K562 (cell line): Measurements from ENCODE around the gene RCC1. TPM values are rescaled to one million over a fixed set of nuclear protein-coding genes. Genes with fewer than 3 reads are reported as not detected.

Experiments
- ETV5 ChIP-seq: sonication (generic); formaldehyde crosslinking; IDR thresholded peaks from 2 replicates; pipeline ENCODE4 v1.4.0; 2020; ENCODE audit warnings: low read depth, mild to moderate bottlenecking, missing genetic modification reagents
- FOXA3 ChIP-seq, 2 experiments: fragments of 450-650 bp in 1 of 2; sonication (generic) in 1 of 2; formaldehyde crosslinking; IDR thresholded peaks in 1 of 2; conservative IDR thresholded peaks in 1 of 2; 2 replicates each; pipeline versions ENCODE4 v1.4.0 to v1.8.0; 2020 to 2022; ENCODE audit warnings: mild to moderate bottlenecking in 2 of 2, missing genetic modification reagents in 1 of 2
- FOXO4 ChIP-seq: fragments of 450-650 bp; formaldehyde crosslinking; IDR thresholded peaks from 2 replicates; pipeline ENCODE4 v1.4.0; 2020; ENCODE audit warnings: mild to moderate bottlenecking, moderate library complexity
- FOXP1 ChIP-seq: sonication (generic); formaldehyde crosslinking; IDR thresholded peaks from 2 replicates; pipeline ENCODE4 v1.8.0; 2022; ENCODE audit warnings: mild to moderate bottlenecking, missing genetic modification reagents
- KAT2B ChIP-seq: IDR thresholded peaks from one replicate; pipeline ENCODE4 v1.6.1; 2012; ENCODE audit warnings: low read depth, mild to moderate bottlenecking, control low read depth, inconsistent platforms, low read length, moderate library complexity
- REST ChIP-seq, 2 experiments: fragments of 450-650 bp; formaldehyde crosslinking in 1 of 2; IDR thresholded peaks; 2 replicates each; pipeline versions ENCODE4 v1.4.0 to v1.6.1; 2014 to 2020; ENCODE audit warnings: mild to moderate bottlenecking in 2 of 2, borderline replicate concordance in 1 of 2, low read depth in 1 of 2
- SMARCA5 ChIP-seq: fragments of 450-650 bp; IDR thresholded peaks from 2 replicates; pipeline ENCODE4 v1.6.1; 2016
- SMARCE1 ChIP-seq: fragments of 450-650 bp; IDR thresholded peaks from 2 replicates; pipeline ENCODE4 v1.7.1; 2016; ENCODE audit warnings: mild to moderate bottlenecking
- TOE1 ChIP-seq, 2 experiments: fragments of 450-650 bp in 1 of 2; sonication (generic) in 1 of 2; formaldehyde crosslinking in 1 of 2; IDR thresholded peaks; 2 replicates each; pipeline versions ENCODE4 v1.7.1 to v1.8.0; 2016 to 2022; ENCODE audit warnings: borderline replicate concordance in 2 of 2, mild to moderate bottlenecking in 2 of 2, antibody characterized with exemption in 1 of 2, inconsistent platforms in 1 of 2, low read depth in 1 of 2, missing genetic modification reagents in 1 of 2, moderate library complexity in 1 of 2
- ZBTB49 ChIP-seq: sonication (generic); formaldehyde crosslinking; IDR thresholded peaks from 2 replicates; pipeline ENCODE4 v1.8.0; 2022; ENCODE audit warnings: missing genetic modification reagents, mild to moderate bottlenecking, borderline replicate concordance
- ZNF224 ChIP-seq: sonication (generic); formaldehyde crosslinking; IDR thresholded peaks from 2 replicates; pipeline ENCODE4 v1.8.0; 2022; ENCODE audit warnings: mild to moderate bottlenecking, missing genetic modification reagents
- ZNF311 ChIP-seq: fragments of 250-450 bp; sonication (Bioruptor Pico); IDR thresholded peaks from 2 replicates; pipeline ENCODE4 v1.4.0; 2020; ENCODE audit warnings: mild to moderate bottlenecking, moderate library complexity
- ZNF75A ChIP-seq: fragments of 450-650 bp; formaldehyde crosslinking; IDR thresholded peaks from 2 replicates; pipeline ENCODE4 v1.4.0; 2020; ENCODE audit warnings: mild to moderate bottlenecking
- polyA plus RNA-seq, 8 experiments: library from polyadenylated mRNA; depleted of rRNA in 4 of 8; stranded (reverse) in 5 of 8; unstranded in 3 of 8; fragments of >200 nt; fragmentation: Nextera tagmentation in 2 of 8; fragmentation: Illumina TruSeq in 1 of 8; extraction: Ambion mirVana in 2 of 8; extraction: Trizol in 1 of 8; gene quantifications; 2 replicates each; pipeline versions ENCODE4 v1.2.1 to v1.2.3, GENCODE V29; 2011 to 2014; ENCODE audit warnings: inconsistent platforms in 1 of 8, missing spikeins in 1 of 8
- total RNA-seq, 7 experiments: library from RNA; depleted of rRNA in 6 of 7; stranded (reverse); fragments of >200 nt in 6 of 7; fragmentation: Illumina TruSeq in 2 of 7; extraction: Trizol in 2 of 7; gene quantifications; 2 replicates each; pipeline versions ENCODE4 v1.2.1 to v1.2.3, GENCODE V29; 2011 to 2021; ENCODE audit warnings: low replicate concordance in 1 of 7

RCC1 gene
- total and polyA plus RNA-seq, 9 of the 15 experiments (the other 6 are each of a cell fraction or from before 2014, with no cell fraction given), result 16.4 to 202 (median 107) TPM

- TF ChIP-seq ZBTB49 (CRISPR knock-in tag) (no peak), ETV5 (0 out of 2 replicates have a peak, but pooled peaks have one; percentile 42), REST (IDR thresholded peaks at IDR 0.05; ENCODE audit: borderline replicate concordance) (peak; percentile 15; the same call in 1 of the 2 replicates), REST (CRISPR knock-in tag; IDR thresholded peaks at IDR 0.05; ENCODE audit: low read depth) (no peak), FOXO4 (no peak), TOE1 (IDR thresholded peaks at IDR 0.05; ENCODE audit: borderline replicate concordance) (no peak), TOE1 (CRISPR knock-in tag; IDR thresholded peaks at IDR 0.05; ENCODE audit: borderline replicate concordance, low read depth) (peak; percentile 49; the same call in 1 of the 2 replicates), KAT2B (no peak), ZNF311 (CRISPR knock-in tag) (no peak), FOXA3 (CRISPR knock-in tag; conservative IDR thresholded peaks at IDR 0.05 in 1 of 2, IDR thresholded peaks at IDR 0.05 in 1 of 2) (peak in 1 of 2 experiments; percentile 57; a peak in 1 of 4 replicates), FOXP1 (CRISPR knock-in tag) (0 out of 2 replicates have a peak, but pooled peaks have one; percentile 36), ZNF75A (CRISPR knock-in tag) (0 out of 2 replicates have a peak, but pooled peaks have one; percentile 12), ZNF224 (CRISPR knock-in tag) (no peak), SMARCE1 (peak; percentile 48; the same call in 1 of the 2 replicates), SMARCA5 (0 out of 2 replicates have a peak, but pooled peaks have one; percentile 13)
Observed at GRCh38 chr1:28580722-28581530, 75.1 kb downstream of the RCC1 start (continued).
